MCF 10A (cell line): ENCODE measurements around the gene MAP3K5. TPM values are rescaled to one million over a fixed set of nuclear protein-coding genes. Genes with fewer than 3 reads are reported as not detected.

Experiments
- BruUV-seq: library from RNA; stranded (reverse); fragments of 400-500 nt; replicated peaks from 2 replicates; lab custom pipeline; 2021; lab: Mats Ljungman, UMichigan
- CTCF ChIA-PET: fragments of 300-600 bp; sonication (Branson Sonifier 250); formaldehyde crosslinking; extraction: SDS; loops from one replicate; lab custom pipeline; 2021; ENCODE audit warnings: antibody characterized with exemption, inconsistent platforms; lab: Yijun Ruan, JAX
- POLR2A ChIA-PET: fragments of 300-600, 350-650 bp; sonication (Branson Sonifier 250); formaldehyde crosslinking; extraction: SDS; loops from one replicate; lab custom pipeline; 2020; ENCODE audit warnings: antibody characterized with exemption, inconsistent platforms; lab: Yijun Ruan, JAX
- DNase-seq: peaks from one replicate; pipeline ENCODE4 v3.0.0-alpha.2; 2018; ENCODE audit not compliant: unreplicated experiment
- H3K27ac Mint-ChIP-seq: one replicate; pipeline ENCODE4 v1.8.0; 2022; ENCODE audit warnings: mild to moderate bottlenecking, low read depth, mixed read lengths; ENCODE audit not compliant: unreplicated experiment
- H3K27me3 Mint-ChIP-seq: one replicate; pipeline ENCODE4 v1.8.0; 2022; ENCODE audit warnings: mixed read lengths; ENCODE audit not compliant: insufficient read depth, unreplicated experiment
- H3K36me3 Mint-ChIP-seq: one replicate; pipeline ENCODE4 v1.8.0; 2022; ENCODE audit warnings: mild to moderate bottlenecking, moderate library complexity, mixed read lengths; ENCODE audit not compliant: insufficient read depth, unreplicated experiment
- H3K4me1 Mint-ChIP-seq: one replicate; pipeline ENCODE4 v1.8.0; 2022; ENCODE audit warnings: mixed read lengths; ENCODE audit not compliant: insufficient read depth, unreplicated experiment
- H3K4me3 Mint-ChIP-seq: one replicate; pipeline ENCODE4 v1.8.0; 2022; ENCODE audit warnings: mild to moderate bottlenecking, moderate library complexity, mixed read lengths; ENCODE audit not compliant: unreplicated experiment
- H3K9me3 Mint-ChIP-seq: one replicate; pipeline ENCODE4 v1.8.0; 2022; ENCODE audit warnings: mixed read lengths; ENCODE audit not compliant: unreplicated experiment
- CTCF ChIP-seq: fragments of 200-600 bp; IDR thresholded peaks from one replicate; pipeline ENCODE4 v1.8.0; 2022; ENCODE audit warnings: antibody characterized with exemption, mild to moderate bottlenecking; ENCODE audit not compliant: unreplicated experiment
- intact Hi-C: fragments of 100-400 bp; cut with micrococcal nuclease; formaldehyde crosslinking; loops from 2 replicates; pipeline ENCODE4 v1.14.1; 2022
- total RNA-seq: library from RNA; stranded (reverse); gene quantifications from 2 replicates; pipeline ENCODE4 v1.2.3, GENCODE V29; 2022

Gene MAP3K5
- total RNA-seq, 1 experiment from 2014 or later, result 8.4 TPM

GRCh38 chr6:136764517-136764993, 27.7 kb downstream of the MAP3K5 start:
- CTCF ChIA-PET, result interaction anchor here (0.9 to 1.3 kb wide), 2 partner anchors 28 to 121 kb away, joined by 3 read pairs; partner anchors contain the start of gene MAP3K5
- H3K4me3 Mint-ChIP-seq, result no peak overlapping the region

GRCh38 chr6:136763716-136764516, 28.4 kb downstream of the MAP3K5 start:
- H3K9me3 Mint-ChIP-seq, result no peaks in the 10 kb centered on the region
- CTCF ChIA-PET, result interaction anchor here (0.9 to 1.3 kb wide), 2 partner anchors 28 to 120 kb away, joined by 3 read pairs; partner anchors contain the start of gene MAP3K5
- intact Hi-C loops, result no loop called here
- BruUV-seq, result no TSS peak
- no peaks in the 10 kb centered on the region for H3K36me3 Mint-ChIP-seq
- H3K27ac Mint-ChIP-seq, result no peak overlapping the region
- no peak for TF ChIP-seq CTCF
- H3K4me3 Mint-ChIP-seq, result no peak overlapping the region
- POLR2A ChIA-PET, result interaction anchor here (1.0 to 2.7 kb wide), 2 partner anchors 10 to 27 kb away, joined by 4 to 10 read pairs; no protein-coding TSS in a partner anchor
- peaks cover 32% of the 10 kb centered on the region for H3K4me1 Mint-ChIP-seq
- DNase-seq, result no peak
- no peaks in the 10 kb centered on the region for H3K27me3 Mint-ChIP-seq

More at GRCh38 chr6:136764517-136764993, 27.7 kb downstream of the MAP3K5 start:
- no peak overlapping the region for H3K27ac Mint-ChIP-seq
- intact Hi-C loops, result no loop called here
- no TSS peak for BruUV-seq
- H3K27me3 Mint-ChIP-seq, result no peaks in the 10 kb centered on the region
- POLR2A ChIA-PET, result interaction anchor here (1.0 to 2.7 kb wide), 2 partner anchors 10 to 26 kb away, joined by 4 to 10 read pairs; no protein-coding TSS in a partner anchor
- no peaks in the 10 kb centered on the region for H3K9me3 Mint-ChIP-seq
- no peaks in the 10 kb centered on the region for H3K36me3 Mint-ChIP-seq
- H3K4me1 Mint-ChIP-seq, result peaks cover 32% of the 10 kb centered on the region
- no peak for DNase-seq
- no peak for TF ChIP-seq CTCF

- Mint-ChIP-seq H3K27me3 (no peaks in the 10 kb centered on the region), H3K4me1 (peaks cover 32% of the 10 kb centered on the region), H3K36me3 (no peaks in the 10 kb centered on the region), H3K27ac (no peak overlapping the region), H3K4me3 (no peak overlapping the region), H3K9me3 (no peaks in the 10 kb centered on the region)
- ChIA-PET POLR2A (interaction anchor here (0.5 to 2.7 kb wide), 4 partner anchors 11 to 259 kb away, joined by 3 to 10 read pairs (median 5); no protein-coding TSS in a partner anchor), CTCF (interaction anchor here (0.6 to 1.5 kb wide), 2 partner anchors 47 to 119 kb away, joined by 4 to 11 read pairs; no protein-coding TSS in a partner anchor)
- no peak for TF ChIP-seq CTCF
- DNase-seq, result no peak
- BruUV-seq, result no TSS peak
- intact Hi-C loops, result no loop called here
Measured at GRCh38 chr6:136763255-136763654, 29.0 kb downstream of the MAP3K5 start.
